Neural cell (in vitro differentiated cells): ENCODE measurements around the gene ARL13A. TPM values are rescaled to one million over a fixed set of nuclear protein-coding genes. Genes with fewer than 3 reads are reported as not detected.

Experiments
- H2AFZ ChIP-seq: fragments of 200-600, 300-800 bp; sonication (generic), shearing (Covaris generic); 2 replicates; pipeline ENCODE4 v1.6.0; 2014; ENCODE audit warnings: low read depth, mild to moderate bottlenecking, antibody characterized with exemption, low read length, moderate library complexity
- H3F3A ChIP-seq: fragments of 200-600 bp; shearing (Covaris generic); 2 replicates; pipeline ENCODE4 v1.6.1; 2016; ENCODE audit warnings: mild to moderate bottlenecking, moderate library complexity, mixed read lengths, antibody characterized with exemption, low read length; ENCODE audit not compliant: insufficient read depth, poor library complexity, severe bottlenecking
- H3K27ac ChIP-seq: fragments of 200-600, 300-800 bp; sonication (generic), shearing (Covaris generic); 2 replicates; pipeline ENCODE4 v1.5.1; 2014; ENCODE audit warnings: mild to moderate bottlenecking, low read length, moderate library complexity
- H3K27me3 ChIP-seq: fragments of 300-800, 200-600 bp; sonication (generic), shearing (Covaris generic); 2 replicates; pipeline ENCODE4 v1.6.0; 2014; ENCODE audit warnings: mild to moderate bottlenecking, low read depth, low read length, moderate library complexity; ENCODE audit not compliant: insufficient read depth
- H3K36me3 ChIP-seq: fragments of 300-800, 200-600 bp; sonication (generic), shearing (Covaris generic); 2 replicates; pipeline ENCODE4 v1.5.1; 2014; ENCODE audit warnings: mild to moderate bottlenecking, antibody characterized with exemption, low read length, moderate library complexity; ENCODE audit not compliant: insufficient read depth
- H3K4me2 ChIP-seq: fragments of 300-800, 200-600 bp; sonication (generic), shearing (Covaris generic); 2 replicates; pipeline ENCODE4 v1.6.0; 2014; ENCODE audit warnings: mild to moderate bottlenecking, low read length
- H3K4me3 ChIP-seq: fragments of 300-800, 200-600 bp; sonication (generic), shearing (Covaris generic); 2 replicates; pipeline ENCODE4 v1.5.1; 2014; ENCODE audit warnings: mild to moderate bottlenecking, low read length, moderate library complexity
- H3K79me2 ChIP-seq: fragments of 200-600 bp; shearing (Covaris generic); replicated peaks from 2 replicates; pipeline ENCODE4 v1.6.0; 2014; ENCODE audit warnings: mild to moderate bottlenecking, low read length, moderate library complexity; ENCODE audit not compliant: insufficient read depth
- H3K9ac ChIP-seq: fragments of 300-800, 200-600 bp; sonication (generic), shearing (Covaris generic); 2 replicates; pipeline ENCODE4 v1.6.1; 2016; ENCODE audit warnings: mild to moderate bottlenecking, low read length, mixed read lengths
- H3K9me2 ChIP-seq: fragments of 200-600 bp; shearing (Covaris generic); 2 replicates; pipeline ENCODE4 v1.6.1; 2016; ENCODE audit warnings: mild to moderate bottlenecking, low read length, mixed read lengths; ENCODE audit not compliant: insufficient read depth
- H3K9me3 ChIP-seq: fragments of 200-600, 300-800 bp; sonication (generic), shearing (Covaris generic); 2 replicates; pipeline ENCODE4 v1.6.1; 2016; ENCODE audit warnings: mild to moderate bottlenecking, mixed run types, low read length, moderate library complexity, mixed read lengths
- H4K20me1 ChIP-seq: fragments of 200-600 bp; shearing (Covaris generic); 2 replicates; pipeline ENCODE4 v1.6.1; 2016; ENCODE audit warnings: mild to moderate bottlenecking, mixed run types; ENCODE audit not compliant: insufficient read depth
- EP300 ChIP-seq: fragments of 450-650 bp; conservative IDR thresholded peaks from 2 replicates; pipeline ENCODE4 v1.6.1; 2014; ENCODE audit warnings: antibody characterized with exemption, mild to moderate bottlenecking, moderate library complexity; ENCODE audit not compliant: poor library complexity, severe bottlenecking
- EZH2 ChIP-seq: fragments of 200-600, 300-800 bp; shearing (Covaris generic), sonication (generic); IDR thresholded peaks from 2 replicates; pipeline ENCODE4 v1.6.1; 2014; ENCODE audit warnings: antibody characterized with exemption, low read length, borderline replicate concordance, mild to moderate bottlenecking; ENCODE audit not compliant: insufficient read depth, poor library complexity, severe bottlenecking
- MXI1 ChIP-seq: fragments of 450-650 bp; conservative IDR thresholded peaks from 2 replicates; pipeline ENCODE4 v1.6.1; 2014; ENCODE audit warnings: antibody characterized with exemption, mild to moderate bottlenecking; ENCODE audit not compliant: poor library complexity, severe bottlenecking
- POLR2AphosphoS5 ChIP-seq: IDR thresholded peaks from 2 replicates; pipeline ENCODE4 v1.6.1; 2012
- RAD21 ChIP-seq: fragments of 450-650 bp; conservative IDR thresholded peaks from 2 replicates; pipeline ENCODE4 v1.6.1; 2014; ENCODE audit warnings: antibody characterized with exemption, mild to moderate bottlenecking, moderate library complexity
- SMC3 ChIP-seq: fragments of 450-650 bp; conservative IDR thresholded peaks from 2 replicates; pipeline ENCODE4 v1.6.1; 2014; ENCODE audit warnings: antibody characterized with exemption, mild to moderate bottlenecking, moderate library complexity; ENCODE audit not compliant: poor library complexity
- TAF1 ChIP-seq: IDR thresholded peaks from 2 replicates; pipeline ENCODE4 v1.6.1; 2012; ENCODE audit warnings: low read depth
- polyA plus RNA-seq: library from polyadenylated mRNA; depleted of rRNA; stranded (reverse); fragments of >200 nt; gene quantifications from 2 replicates; pipeline ENCODE4 v1.2.3, GENCODE V29; 2014
- TF ChIP-seq, protein P1 (sequence below): fragments of 450-650 bp; IDR thresholded peaks from 2 replicates; pipeline ENCODE4 v1.5.1; 2014; ENCODE audit warnings: antibody characterized with exemption, mild to moderate bottlenecking, moderate library complexity; ENCODE audit not compliant: poor library complexity, severe bottlenecking
- TF ChIP-seq, protein P2 (sequence below): IDR thresholded peaks from 2 replicates; pipeline ENCODE4 v1.6.1; 2012; ENCODE audit warnings: borderline replicate concordance

ARL13A gene
- polyA plus RNA-seq, 1 donor from 2014 or later, result not detected

DNA sequence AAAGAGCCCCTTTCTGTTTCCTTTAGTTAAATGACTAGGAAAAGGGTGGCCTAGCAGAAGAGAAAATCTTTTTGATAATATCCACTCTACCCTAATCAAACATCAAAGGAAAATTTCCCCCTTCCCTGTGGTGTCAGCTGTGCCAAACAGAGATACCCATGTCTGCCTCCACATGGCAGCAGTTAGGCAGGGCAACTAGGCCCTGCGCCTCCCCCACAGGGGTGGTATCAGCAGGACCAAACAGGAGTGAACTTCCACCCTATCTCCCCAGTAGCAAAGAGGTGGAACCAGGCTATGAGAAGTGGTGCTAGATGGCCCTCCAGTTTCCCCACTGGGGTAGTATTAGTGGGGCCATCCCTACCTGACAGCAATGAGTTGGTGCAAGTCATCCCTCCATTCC lies 21.0 kb upstream of the ARL13A start:
- Histone ChIP-seq H2AFZ (no peak overlapping the region), H3K9ac (no peak overlapping the region), H3K9me2 (no peaks in the 10 kb centered on the region), H3K36me3 (no peaks in the 10 kb centered on the region), H4K20me1 (no peaks in the 10 kb centered on the region), H3K9me3 (no peaks in the 10 kb centered on the region), H3K79me2 (no peaks in the 10 kb centered on the region), H3K4me2 (no peak overlapping the region), H3K27ac (no peak overlapping the region), H3F3A (no peaks in the 10 kb centered on the region), H3K4me3 (no peak overlapping the region), H3K27me3 (no peaks in the 10 kb centered on the region)
- TF ChIP-seq EZH2 (no peak), POLR2AphosphoS5 (no peak), EP300 (no peak), MXI1 (no peak), TAF1 (no peak), RAD21 (no peak), SMC3 (no peak)
- TF ChIP-seq, protein P1, sequence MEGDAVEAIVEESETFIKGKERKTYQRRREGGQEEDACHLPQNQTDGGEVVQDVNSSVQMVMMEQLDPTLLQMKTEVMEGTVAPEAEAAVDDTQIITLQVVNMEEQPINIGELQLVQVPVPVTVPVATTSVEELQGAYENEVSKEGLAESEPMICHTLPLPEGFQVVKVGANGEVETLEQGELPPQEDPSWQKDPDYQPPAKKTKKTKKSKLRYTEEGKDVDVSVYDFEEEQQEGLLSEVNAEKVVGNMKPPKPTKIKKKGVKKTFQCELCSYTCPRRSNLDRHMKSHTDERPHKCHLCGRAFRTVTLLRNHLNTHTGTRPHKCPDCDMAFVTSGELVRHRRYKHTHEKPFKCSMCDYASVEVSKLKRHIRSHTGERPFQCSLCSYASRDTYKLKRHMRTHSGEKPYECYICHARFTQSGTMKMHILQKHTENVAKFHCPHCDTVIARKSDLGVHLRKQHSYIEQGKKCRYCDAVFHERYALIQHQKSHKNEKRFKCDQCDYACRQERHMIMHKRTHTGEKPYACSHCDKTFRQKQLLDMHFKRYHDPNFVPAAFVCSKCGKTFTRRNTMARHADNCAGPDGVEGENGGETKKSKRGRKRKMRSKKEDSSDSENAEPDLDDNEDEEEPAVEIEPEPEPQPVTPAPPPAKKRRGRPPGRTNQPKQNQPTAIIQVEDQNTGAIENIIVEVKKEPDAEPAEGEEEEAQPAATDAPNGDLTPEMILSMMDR, result no peak
- TF ChIP-seq, protein P2, sequence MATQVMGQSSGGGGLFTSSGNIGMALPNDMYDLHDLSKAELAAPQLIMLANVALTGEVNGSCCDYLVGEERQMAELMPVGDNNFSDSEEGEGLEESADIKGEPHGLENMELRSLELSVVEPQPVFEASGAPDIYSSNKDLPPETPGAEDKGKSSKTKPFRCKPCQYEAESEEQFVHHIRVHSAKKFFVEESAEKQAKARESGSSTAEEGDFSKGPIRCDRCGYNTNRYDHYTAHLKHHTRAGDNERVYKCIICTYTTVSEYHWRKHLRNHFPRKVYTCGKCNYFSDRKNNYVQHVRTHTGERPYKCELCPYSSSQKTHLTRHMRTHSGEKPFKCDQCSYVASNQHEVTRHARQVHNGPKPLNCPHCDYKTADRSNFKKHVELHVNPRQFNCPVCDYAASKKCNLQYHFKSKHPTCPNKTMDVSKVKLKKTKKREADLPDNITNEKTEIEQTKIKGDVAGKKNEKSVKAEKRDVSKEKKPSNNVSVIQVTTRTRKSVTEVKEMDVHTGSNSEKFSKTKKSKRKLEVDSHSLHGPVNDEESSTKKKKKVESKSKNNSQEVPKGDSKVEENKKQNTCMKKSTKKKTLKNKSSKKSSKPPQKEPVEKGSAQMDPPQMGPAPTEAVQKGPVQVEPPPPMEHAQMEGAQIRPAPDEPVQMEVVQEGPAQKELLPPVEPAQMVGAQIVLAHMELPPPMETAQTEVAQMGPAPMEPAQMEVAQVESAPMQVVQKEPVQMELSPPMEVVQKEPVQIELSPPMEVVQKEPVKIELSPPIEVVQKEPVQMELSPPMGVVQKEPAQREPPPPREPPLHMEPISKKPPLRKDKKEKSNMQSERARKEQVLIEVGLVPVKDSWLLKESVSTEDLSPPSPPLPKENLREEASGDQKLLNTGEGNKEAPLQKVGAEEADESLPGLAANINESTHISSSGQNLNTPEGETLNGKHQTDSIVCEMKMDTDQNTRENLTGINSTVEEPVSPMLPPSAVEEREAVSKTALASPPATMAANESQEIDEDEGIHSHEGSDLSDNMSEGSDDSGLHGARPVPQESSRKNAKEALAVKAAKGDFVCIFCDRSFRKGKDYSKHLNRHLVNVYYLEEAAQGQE, result no peak

DNA sequence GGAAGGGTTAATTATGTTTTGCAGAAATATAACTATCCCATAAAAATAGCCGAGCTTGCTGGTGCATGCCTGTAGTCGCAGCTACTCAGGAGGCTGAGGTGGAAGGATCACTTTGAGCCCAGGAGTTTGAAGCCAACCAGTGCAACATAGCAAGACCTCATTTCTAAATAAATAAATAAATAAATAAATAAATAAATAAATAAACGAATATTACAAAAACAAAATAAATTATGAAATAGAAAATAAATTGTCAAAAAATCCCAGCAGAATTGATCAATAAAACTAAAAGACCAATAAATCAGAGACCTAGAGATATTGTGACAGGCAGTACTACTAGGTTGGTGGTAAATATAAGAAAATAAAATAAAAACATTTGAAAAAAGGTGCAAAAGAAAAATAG lies 6.7 kb upstream of the ARL13A start:
- Histone ChIP-seq H3K79me2 (no peaks in the 10 kb centered on the region), H3K9ac (no peak overlapping the region), H3K36me3 (no peaks in the 10 kb centered on the region), H2AFZ (no peak overlapping the region), H3K9me3 (no peaks in the 10 kb centered on the region), H3K27ac (no peak overlapping the region), H3K4me2 (no peak overlapping the region), H3K9me2 (no peaks in the 10 kb centered on the region), H4K20me1 (no peaks in the 10 kb centered on the region), H3K27me3 (no peaks in the 10 kb centered on the region), H3F3A (no peaks in the 10 kb centered on the region), H3K4me3 (no peak overlapping the region)
- TF ChIP-seq, protein P1, result no peak
- TF ChIP-seq EZH2 (no peak), MXI1 (no peak), EP300 (no peak), SMC3 (no peak), RAD21 (no peak), POLR2AphosphoS5 (no peak), TAF1 (no peak)
- TF ChIP-seq, protein P2, result no peak
